Measurements from ENCODE around the gene SYT2.

DNA sequence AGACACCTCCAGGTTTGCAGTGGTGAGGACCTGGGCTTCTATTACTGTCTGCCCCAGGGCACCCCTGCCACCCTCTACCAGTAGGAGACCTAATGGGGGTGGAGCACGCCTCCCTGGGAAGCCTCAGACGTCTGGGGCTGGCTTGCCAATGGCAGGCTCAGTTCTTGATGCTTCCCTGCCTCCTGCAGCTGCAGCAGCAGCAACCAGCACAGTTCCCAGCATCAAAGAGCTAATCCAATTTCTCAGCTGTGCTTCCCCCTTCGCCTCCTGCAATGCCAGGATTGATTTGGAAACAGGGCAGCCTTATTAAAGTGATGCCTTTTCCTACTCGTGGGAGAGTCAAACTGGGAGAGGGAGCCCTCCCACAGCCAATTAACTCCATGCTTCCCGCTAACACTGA lies 8.2 kb downstream of the SYT2 start:
- TF ChIP-seq ARNTL (CRISPR knock-in tag; IDR thresholded peaks at IDR 0.05; ENCODE audit: borderline replicate concordance, low read depth) (no peak), ISL1 (CRISPR knock-in tag; IDR thresholded peaks at IDR 0.05) (no peak)

All from SK-N-SH treated with all-trans-retinoic acid at 6 μM for 48 hours (cell line).